ENCODE results near the gene SULF2. TPM values are rescaled to one million over a fixed set of nuclear protein-coding genes. Genes with fewer than 3 reads are reported as not detected.

Gene SULF2
- total RNA-seq, 1 donor from 2014 or later: 62.1 TPM

DNA sequence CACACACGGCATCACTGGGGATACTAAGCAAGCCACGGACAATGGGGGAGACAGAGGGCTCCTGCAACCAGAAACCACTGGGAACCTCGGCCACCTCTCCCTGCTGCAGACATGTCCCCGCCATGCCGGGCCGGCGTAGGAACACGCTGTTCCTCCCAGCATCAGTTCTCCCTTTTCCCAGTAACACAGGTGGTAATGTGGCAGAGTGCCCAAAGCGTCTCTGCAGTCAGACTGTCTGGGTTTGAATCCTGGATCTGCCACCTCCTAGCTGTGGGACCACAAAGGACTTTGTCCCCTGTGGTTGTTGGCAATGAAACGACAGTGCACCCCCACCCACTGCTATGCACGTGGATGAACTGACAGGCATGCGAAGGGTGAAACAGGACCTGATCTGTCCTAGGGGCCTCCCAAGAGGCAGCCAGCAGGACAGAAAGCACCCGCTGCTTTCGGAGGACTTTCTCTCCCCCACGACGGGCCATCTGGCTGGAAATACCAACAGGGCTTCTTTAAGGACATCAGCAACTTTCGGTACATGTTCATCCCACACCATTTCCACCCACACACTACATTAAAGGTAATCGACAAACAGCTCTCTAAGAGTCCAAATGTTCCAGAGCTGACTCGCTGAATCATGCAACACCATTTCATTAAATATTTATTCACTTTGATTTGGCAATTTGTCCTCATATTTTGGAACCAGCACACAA, 74.1 kb downstream of the SULF2 start:
- H3K4me3 Mint-ChIP-seq (ENCODE audit: unreplicated experiment): no peak overlapping the region
- peaks cover 11% of the 10 kb centered on the region for H3K27me3 Mint-ChIP-seq (ENCODE audit: unreplicated experiment)
- no peak overlapping the region for H3K27ac Mint-ChIP-seq (ENCODE audit: unreplicated experiment)
- peaks cover 23% of the 10 kb centered on the region for H3K4me1 Mint-ChIP-seq (ENCODE audit: unreplicated experiment)
- H3K36me3 Mint-ChIP-seq (ENCODE audit: low read depth, unreplicated experiment): peaks cover 4% of the 10 kb centered on the region
- DNase-seq (ENCODE audit: low spot score): no peak
- TF ChIP-seq CTCF (IDR thresholded peaks at IDR 0.05; ENCODE audit: unreplicated experiment): no peak
- no peaks in the 10 kb centered on the region for H3K9me3 Mint-ChIP-seq (ENCODE audit: unreplicated experiment)

GRCh38 chr20:47710665-47711045, 74.6 kb downstream of the SULF2 start:
- TF ChIP-seq CTCF (IDR thresholded peaks at IDR 0.05; ENCODE audit: unreplicated experiment): no peak
- no peak overlapping the region for H3K4me3 Mint-ChIP-seq (ENCODE audit: unreplicated experiment)
- no peak overlapping the region for H3K27ac Mint-ChIP-seq (ENCODE audit: unreplicated experiment)

DNA sequence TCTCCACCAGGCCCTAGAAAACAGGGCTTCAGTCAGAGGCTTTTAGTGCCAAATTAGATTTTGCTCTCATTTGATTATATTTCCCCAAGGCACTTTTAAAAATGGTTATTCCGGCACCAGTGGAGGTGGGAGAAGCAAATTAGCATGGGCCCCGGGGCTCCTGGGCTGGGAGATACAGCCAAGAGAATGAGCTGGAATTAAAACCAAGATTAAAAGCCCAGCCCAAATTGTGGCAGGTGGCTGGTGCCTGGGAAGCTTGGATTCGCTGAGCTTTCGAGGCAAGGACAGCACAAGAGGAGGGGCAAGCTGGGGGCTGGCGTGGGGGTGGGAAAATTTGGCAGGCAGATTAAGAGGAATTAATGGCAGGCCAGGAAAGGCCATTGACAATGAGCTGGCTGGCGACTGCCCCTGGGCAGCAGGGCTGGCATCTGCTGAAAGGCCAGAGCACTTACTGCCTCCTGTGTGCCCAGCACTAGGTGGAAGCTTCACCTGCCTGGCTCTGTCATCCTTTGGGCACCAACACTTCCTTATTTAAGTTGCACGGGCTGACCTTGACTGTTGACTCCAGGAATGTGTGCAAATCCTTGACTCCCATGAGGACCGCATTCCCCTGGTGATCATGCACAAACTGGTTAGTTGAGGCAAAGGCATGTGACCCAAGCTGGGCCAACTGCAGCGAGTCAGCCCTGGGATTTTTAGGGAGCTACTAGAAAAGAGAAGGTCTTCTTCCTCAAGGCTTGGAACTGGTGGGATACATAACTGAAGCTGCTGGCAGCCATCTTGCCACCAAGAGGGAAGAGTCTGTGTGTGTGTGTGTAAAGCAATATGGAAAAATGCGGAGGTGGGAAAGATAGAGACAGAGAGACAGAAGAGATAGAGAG, 76.1 kb downstream of the SULF2 start:
- peaks cover 23% of the 10 kb centered on the region for H3K4me1 Mint-ChIP-seq (ENCODE audit: unreplicated experiment)
- H3K27ac Mint-ChIP-seq (ENCODE audit: unreplicated experiment): no peak overlapping the region
- H3K36me3 Mint-ChIP-seq (ENCODE audit: low read depth, unreplicated experiment): peaks cover 4% of the 10 kb centered on the region
- no peak for TF ChIP-seq CTCF (IDR thresholded peaks at IDR 0.05; ENCODE audit: unreplicated experiment)
- peak overlapping the region; percentile 71 for H3K4me3 Mint-ChIP-seq (ENCODE audit: unreplicated experiment)
- no peak for DNase-seq (ENCODE audit: low spot score)
- no peaks in the 10 kb centered on the region for H3K9me3 Mint-ChIP-seq (ENCODE audit: unreplicated experiment)
- peaks cover 6% of the 10 kb centered on the region for H3K27me3 Mint-ChIP-seq (ENCODE audit: unreplicated experiment)

More at GRCh38 chr20:47710665-47711045, 74.6 kb downstream of the SULF2 start:
- DNase-seq (ENCODE audit: low spot score): no peak
- Mint-ChIP-seq H3K27me3 (ENCODE audit: unreplicated experiment) (peaks cover 11% of the 10 kb centered on the region), H3K9me3 (ENCODE audit: unreplicated experiment) (no peaks in the 10 kb centered on the region), H3K4me1 (ENCODE audit: unreplicated experiment) (peaks cover 23% of the 10 kb centered on the region), H3K36me3 (ENCODE audit: low read depth, unreplicated experiment) (peaks cover 4% of the 10 kb centered on the region)

GRCh38 chr20:47708140-47708807, 77.0 kb downstream of the SULF2 start:
- peaks cover 23% of the 10 kb centered on the region for H3K4me1 Mint-ChIP-seq (ENCODE audit: unreplicated experiment)
- H3K27ac Mint-ChIP-seq (ENCODE audit: unreplicated experiment): no peak overlapping the region
- no peak overlapping the region for H3K4me3 Mint-ChIP-seq (ENCODE audit: unreplicated experiment)
- no peaks in the 10 kb centered on the region for H3K9me3 Mint-ChIP-seq (ENCODE audit: unreplicated experiment)
- no peak for TF ChIP-seq CTCF (IDR thresholded peaks at IDR 0.05; ENCODE audit: unreplicated experiment)
- DNase-seq (ENCODE audit: low spot score): no peak
- peaks cover 6% of the 10 kb centered on the region for H3K27me3 Mint-ChIP-seq (ENCODE audit: unreplicated experiment)
- peaks cover 4% of the 10 kb centered on the region for H3K36me3 Mint-ChIP-seq (ENCODE audit: low read depth, unreplicated experiment)

All from endothelial cell (in vitro differentiated cells).